GM21619 (cell line): ENCODE data around the gene PPARA.
"Not testable (repeated sequence)": the region's sequence is repeated elsewhere in the genome, so short reads cannot be mapped to it uniquely, and the experiment has no call there.

Experiments
- ATAC-seq: cut with Tn5 transposase; IDR thresholded peaks from one replicate; pipeline ENCODE4 v1.9.1; 2021; ENCODE audit not compliant: unreplicated experiment

Gene PPARA

GRCh38 chr22:46165977-46166376 lies 15.7 kb downstream of the PPARA start:
- no peak for ATAC-seq

DNA sequence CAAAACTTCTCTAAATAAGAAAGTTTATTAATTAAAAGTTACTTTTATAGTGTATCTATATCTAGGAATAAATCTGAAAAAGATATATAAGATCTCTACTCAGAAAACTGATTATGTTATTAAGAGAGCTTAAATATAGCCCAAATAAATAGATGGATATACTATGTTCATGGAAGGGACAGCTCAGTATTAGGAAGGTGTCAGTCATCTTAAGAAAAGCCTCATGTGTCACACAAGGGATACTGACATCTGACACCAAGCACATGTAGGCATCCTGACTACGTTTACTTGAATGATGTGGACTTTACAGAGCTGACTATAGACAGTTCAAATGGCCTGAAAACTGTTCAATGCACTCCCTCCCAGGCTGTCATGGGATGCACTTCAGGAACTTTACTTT lies 19.3 kb downstream of the PPARA start:
- ATAC-seq: no peak

GRCh38 chr22:46171940-46172339 lies 21.6 kb downstream of the PPARA start:
- ATAC-seq: no peak

DNA sequence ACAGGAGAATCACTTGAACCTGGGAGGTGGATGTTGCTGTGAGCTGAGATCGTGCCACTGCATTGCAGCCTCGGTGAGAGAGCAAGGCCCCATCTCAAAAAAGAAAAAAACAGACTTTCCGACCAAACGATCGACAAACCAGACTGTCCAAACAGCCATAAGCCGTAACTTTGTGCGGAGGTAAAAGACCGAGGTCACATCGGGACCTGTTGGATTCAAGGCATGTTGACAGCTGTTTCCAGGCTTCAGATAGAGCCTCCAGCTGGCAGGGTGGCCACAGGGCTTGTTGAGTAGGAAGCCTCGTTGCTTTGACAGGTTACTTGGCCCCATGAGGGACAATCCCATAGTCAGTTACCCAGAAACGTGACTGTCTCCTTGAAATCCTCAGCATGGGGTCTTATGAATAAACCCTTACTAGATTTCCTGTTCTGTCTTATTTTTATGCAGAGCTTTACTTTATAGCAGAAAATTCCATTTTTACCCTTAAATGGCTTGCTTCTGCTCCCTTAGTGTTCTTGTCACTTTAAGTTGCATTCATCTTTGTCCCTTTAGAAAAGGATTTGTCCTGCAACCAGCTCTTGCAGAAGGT lies 22.3 kb downstream of the PPARA start:
- ATAC-seq: no peak

- no peak for ATAC-seq
Observed at GRCh38 chr22:46173152-46173551, 22.8 kb downstream of the PPARA start.

- no peak for ATAC-seq
Observed at GRCh38 chr22:46175631-46176030, 25.3 kb downstream of the PPARA start.

DNA sequence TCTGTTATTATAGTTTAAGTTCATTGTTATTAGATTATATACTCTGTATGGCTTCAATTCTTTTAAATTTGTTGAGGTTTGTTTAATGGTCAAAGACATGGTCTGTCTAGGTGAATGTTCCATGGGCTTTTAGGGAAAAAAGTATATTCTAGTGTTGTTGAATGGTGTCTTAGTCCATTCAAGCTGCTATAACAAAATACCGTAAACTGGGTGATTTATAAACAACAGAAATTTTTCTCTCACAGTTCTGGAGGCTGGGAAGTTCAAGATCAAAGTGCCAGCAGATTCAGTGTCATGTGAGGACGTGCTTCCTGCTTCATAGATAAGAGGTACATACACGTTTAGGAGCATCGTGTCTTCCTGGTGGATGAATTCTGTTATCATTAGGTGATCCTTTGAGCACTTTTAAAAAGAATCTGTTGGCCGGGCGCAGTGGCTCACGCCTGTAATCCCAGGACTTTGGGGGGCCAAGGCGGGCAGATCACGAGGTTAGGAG lies 26.2 kb downstream of the PPARA start:
- ATAC-seq: no peak

DNA sequence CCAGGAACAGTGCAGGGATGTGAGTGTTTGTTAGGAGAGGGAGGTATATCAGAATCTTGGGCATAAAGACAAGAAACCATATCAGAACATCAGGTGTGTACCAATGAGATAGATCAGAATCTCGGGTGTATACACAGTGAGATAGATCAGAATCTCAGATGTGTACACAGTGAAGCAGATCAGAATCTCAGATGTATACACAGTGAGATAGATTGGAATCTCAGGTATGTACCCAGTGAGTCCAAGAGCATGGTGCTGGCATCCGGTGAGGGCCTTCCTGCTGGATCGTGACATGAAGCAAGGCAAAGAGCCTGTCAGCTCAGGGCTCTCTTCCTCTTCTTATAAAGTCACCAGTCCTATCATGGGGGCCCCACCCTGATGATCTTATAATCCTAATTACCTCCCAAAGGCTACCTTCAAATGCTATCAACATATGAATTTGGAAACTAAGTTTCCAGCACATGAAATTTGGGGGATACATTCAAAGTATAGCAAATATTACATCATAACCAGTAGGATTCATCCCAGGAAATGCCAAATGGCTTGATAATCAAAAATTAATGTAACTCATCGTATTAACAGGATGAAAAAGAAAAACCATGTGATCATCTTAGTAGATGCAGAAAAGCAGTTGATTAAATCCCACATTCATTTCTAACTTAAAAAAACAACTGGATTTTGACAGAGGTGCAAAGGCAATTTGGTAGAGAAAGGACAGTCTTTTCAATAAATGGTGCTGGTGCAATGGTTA lies 28.6 kb downstream of the PPARA start:
- ATAC-seq: no peak

DNA sequence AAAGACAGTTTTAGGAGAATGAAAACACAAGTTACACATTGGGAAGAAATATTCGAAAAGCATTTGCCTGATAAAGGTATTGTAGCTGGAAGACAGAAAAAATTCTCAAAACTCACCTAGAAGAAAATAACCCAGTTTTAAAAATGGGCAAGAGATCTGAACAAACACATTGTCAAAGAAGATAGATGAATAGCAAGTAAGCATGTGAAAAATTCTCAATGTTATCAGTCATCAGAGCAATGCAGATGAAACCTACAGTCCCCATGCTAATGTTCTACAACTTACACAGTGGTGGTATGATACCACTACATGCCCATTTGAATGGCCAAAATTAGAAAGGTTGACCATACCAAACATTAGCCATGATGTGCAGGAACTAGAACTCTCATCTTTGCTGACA lies 29.4 kb downstream of the PPARA start:
- ATAC-seq: no peak

- no peak for ATAC-seq
Observed at GRCh38 chr22:46180370-46181137, 30.2 kb downstream of the PPARA start.

GRCh38 chr22:46183733-46184132 lies 33.4 kb downstream of the PPARA start:
- ATAC-seq: no peak

DNA sequence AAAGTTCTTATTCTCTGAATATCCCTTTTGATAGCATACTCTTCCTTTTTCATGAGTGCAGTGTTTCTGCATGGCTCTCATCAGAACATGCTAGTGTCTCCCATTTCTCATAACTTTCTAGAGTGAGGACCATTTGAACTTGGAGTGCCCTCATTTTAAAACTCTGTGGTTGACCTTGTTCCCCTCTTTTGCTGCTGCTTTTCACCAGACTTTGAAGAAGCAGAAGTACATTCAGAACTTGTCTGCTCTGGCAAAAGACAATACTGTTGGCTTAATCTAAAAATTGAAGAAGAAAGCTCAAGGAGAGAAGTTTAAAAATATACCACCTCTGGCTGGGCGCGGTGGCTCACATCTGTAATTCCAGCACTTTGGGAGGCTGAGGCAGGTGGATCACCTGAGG lies 35.0 kb downstream of the PPARA start:
- ATAC-seq: no peak

- no peak for ATAC-seq
Observed at GRCh38 chr22:46187862-46188261, 37.5 kb downstream of the PPARA start.

- no peak for ATAC-seq
Observed at GRCh38 chr22:46192210-46192993, 42.1 kb downstream of the PPARA start.

DNA sequence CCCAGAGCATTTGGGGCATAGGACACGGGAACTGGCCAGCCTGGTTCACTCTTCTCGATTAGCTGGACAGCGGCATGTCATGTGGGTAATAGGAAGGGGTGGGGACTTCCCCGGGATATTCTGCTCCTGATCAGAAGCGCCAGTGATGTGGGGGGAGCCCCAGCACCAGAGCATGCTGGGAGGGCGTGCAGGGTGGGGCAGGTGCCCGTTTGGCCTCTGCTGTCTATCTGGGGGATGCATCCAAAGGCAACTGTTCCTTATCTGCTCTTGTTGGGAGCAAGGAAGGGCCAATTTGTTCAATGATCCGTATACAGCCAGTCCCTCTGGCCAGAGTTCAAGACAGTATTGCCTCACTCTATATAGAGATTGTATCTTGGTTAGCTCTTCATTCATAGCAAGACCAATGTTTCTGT lies 43.6 kb downstream of the PPARA start:
- no peak for ATAC-seq

- ATAC-seq: no peak
Observed at GRCh38 chr22:46195487-46196165, 45.3 kb downstream of the PPARA start.

DNA sequence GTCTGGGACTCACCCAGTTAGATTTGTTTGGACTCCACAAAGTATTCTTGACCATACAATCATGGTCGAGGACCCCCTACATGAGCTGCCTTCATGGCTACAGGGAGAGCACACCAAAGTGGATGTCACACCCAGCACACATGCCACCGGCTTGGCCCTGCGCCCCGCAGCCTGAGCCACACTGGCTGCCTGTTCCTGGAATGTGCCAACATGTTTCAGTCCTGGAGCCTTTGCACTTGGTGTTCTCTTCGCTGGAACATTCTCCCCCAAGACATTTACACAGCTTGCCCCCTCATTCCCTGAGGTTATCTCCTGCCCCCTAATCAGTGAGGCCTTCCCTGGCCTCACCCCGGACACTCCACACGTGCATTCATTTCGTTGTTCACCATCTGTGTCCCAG lies 46.0 kb downstream of the PPARA start:
- no peak for ATAC-seq

GRCh38 chr22:46198274-46198673 lies 47.9 kb downstream of the PPARA start:
- no peak for ATAC-seq

DNA sequence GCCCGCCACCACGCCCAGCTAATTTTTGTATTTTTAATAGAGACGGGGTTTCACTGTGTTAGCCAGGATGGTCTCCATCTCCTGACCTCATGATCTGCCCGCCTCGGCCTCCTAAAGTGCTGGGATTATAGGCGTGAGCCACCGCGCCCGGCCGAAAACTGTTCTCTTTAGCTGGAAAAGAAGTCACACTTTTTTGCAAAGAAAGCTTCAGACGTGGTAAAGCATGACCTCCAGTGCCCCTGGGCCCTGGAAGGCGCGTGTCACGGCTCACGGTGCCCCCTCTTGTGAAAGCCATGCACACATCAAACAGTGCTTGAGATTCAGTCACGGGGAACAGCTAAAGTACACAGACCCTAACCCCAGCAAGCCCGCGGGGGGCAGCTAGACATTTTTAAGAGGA lies 48.5 kb downstream of the PPARA start:
- ATAC-seq: not testable (repeated sequence)

DNA sequence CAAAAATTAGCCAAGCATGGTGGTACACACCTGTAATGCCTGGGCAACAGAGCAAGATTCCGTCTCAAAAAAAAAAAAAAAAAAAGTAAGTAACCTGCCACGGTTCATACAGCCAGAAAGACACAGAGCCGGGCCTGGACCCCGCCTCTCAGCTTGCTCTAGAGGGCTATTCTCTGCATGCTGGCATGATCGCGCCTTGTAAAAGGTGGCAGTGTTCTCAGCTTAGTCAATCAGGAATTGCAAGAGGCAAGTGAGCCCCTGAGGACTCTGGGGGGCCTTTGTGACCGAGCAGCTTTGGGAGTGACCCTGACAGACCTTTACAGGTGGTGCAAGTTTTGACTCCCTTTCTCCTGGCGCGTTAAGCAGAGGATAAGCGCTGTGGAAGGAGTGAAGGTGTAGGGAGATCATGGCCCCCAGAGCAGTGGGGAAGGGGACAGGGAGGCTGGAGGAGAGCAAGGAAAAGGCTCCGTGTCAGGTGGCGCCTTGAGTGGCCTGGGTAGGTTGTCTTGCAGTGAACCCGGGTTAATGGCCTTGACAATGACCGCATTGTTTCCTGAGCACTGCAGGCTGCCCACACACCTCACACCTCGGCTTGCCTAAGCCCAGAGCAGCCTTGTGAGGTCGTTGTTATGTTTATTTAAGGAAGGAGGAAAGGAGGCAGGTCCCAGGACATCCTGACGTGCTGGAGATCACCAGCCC lies 50.9 kb downstream of the PPARA start:
- no peak for ATAC-seq
